Measurements from ENCODE around the gene NFIX. TPM values are rescaled to one million over a fixed set of nuclear protein-coding genes. Genes with fewer than 3 reads are reported as not detected.
A peak's percentile ranks its signal among the peaks of the same experiment; 100 is the strongest.

NFIX gene
- total RNA-seq, 1 donor: 114 TPM

DNA sequence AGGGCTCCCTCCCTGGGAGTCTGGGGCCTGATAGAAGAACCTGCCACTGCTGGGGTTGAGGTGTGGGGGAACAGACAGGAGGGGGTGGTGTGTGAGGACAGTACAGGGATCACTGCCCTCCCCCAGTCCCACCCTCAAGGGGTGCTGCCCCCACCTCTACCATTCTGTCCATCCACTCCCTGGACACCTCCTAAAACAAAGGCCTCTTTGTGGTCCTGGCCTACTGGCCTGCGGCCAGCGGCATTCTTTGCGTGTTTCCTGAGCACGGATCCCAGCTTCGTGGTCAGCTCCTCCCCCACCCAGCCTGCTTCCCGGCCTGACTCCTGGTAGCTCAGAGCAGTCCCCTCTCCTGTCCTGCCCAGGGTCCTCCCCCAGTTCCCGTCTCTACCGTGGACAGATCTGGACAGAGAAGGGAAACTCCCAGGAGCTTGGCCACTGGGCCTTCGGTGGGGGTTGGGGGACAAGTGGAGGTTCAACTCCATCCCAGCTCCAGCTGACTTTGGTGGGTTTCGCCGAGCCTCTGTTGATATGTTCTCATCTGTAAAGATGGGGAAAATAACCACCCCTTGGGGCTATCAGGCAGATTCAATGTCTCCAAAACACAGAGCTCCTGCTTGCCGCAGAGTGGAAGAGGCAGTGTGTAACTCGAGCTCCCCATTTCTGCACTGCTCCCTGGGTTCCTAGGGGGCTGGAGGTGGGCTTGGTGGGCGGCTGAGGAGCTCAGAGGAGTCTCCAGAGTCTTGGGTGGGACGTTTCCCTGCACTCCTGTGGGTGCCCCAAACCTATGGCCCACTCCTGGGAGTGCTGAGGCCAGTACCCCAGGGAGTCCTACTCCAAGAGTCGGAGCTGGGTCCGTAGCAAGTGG is 58.7 kb downstream of the NFIX start:
- Histone ChIP-seq H2AFZ (ENCODE audit: low read length) (no peak overlapping the region), H3K79me2 (ENCODE audit: insufficient read depth, low read length) (peaks cover 88% of the 10 kb centered on the region)

DNA sequence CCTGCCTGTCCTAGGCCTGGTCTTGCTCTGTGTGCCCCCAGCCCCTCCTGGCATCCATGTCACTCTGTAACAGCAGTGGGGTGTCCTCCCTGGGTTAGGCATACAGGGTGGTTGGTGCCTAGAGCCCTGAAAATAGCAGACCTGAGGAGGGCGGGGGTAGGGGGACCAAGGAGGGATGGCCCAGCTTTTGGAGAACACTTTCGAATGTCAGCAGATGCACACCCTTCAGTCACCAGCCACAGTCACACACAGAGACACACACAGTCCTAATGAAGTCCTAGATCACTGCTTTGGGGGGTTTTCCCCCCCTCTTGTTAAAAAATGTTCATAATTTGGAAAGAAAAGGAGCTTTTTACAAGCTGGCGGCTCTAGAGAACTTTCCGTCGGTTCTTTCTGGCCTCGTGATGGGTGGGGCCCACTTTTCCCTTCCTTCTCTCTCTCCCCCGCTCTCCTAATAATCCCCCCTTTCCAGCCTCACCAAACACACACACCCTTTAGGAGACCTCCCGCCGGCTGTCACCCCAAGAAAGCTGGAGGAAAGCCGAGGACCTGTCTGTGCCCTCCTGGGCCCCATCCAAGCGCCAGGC is 59.4 kb downstream of the NFIX start:
- Histone ChIP-seq H3K4me3 (ENCODE audit: insufficient read depth, low read length) (no peak overlapping the region), H3K36me3 (ENCODE audit: insufficient read depth, low read length) (peaks cover 5% of the 10 kb centered on the region), H2AFZ (ENCODE audit: low read length) (no peak overlapping the region), H4K20me1 (ENCODE audit: insufficient read depth, low read length) (peaks cover 24% of the 10 kb centered on the region), H3K79me2 (ENCODE audit: insufficient read depth, low read length) (peaks cover 87% of the 10 kb centered on the region), H3K9me3 (ENCODE audit: low read depth, low read length) (no peaks in the 10 kb centered on the region), H3K27me3 (ENCODE audit: insufficient read depth, low read length) (no peaks in the 10 kb centered on the region), H3K4me1 (ENCODE audit: insufficient read depth, low read length) (peaks cover 86% of the 10 kb centered on the region), H3K27ac (ENCODE audit: low read depth, low read length) (peak overlapping the region; percentile 96), H3K4me2 (ENCODE audit: insufficient read depth, low read length) (peak overlapping the region; percentile 66)
- no peak for DNase-seq (ENCODE audit: insufficient read length, low spot score, missing footprints)
- TF ChIP-seq, protein P1, sequence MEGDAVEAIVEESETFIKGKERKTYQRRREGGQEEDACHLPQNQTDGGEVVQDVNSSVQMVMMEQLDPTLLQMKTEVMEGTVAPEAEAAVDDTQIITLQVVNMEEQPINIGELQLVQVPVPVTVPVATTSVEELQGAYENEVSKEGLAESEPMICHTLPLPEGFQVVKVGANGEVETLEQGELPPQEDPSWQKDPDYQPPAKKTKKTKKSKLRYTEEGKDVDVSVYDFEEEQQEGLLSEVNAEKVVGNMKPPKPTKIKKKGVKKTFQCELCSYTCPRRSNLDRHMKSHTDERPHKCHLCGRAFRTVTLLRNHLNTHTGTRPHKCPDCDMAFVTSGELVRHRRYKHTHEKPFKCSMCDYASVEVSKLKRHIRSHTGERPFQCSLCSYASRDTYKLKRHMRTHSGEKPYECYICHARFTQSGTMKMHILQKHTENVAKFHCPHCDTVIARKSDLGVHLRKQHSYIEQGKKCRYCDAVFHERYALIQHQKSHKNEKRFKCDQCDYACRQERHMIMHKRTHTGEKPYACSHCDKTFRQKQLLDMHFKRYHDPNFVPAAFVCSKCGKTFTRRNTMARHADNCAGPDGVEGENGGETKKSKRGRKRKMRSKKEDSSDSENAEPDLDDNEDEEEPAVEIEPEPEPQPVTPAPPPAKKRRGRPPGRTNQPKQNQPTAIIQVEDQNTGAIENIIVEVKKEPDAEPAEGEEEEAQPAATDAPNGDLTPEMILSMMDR (IDR thresholded peaks at IDR 0.05; ENCODE audit: extremely low read depth, low read depth, low read length): no peak

More for the DNA sequence above, 58.7 kb downstream of the NFIX start:
- Histone ChIP-seq H3K36me3 (ENCODE audit: insufficient read depth, low read length) (peaks cover 5% of the 10 kb centered on the region), H3K27ac (ENCODE audit: low read depth, low read length) (peak overlapping the region; percentile 96), H3K9me3 (ENCODE audit: low read depth, low read length) (no peaks in the 10 kb centered on the region), H3K4me1 (ENCODE audit: insufficient read depth, low read length) (peaks cover 82% of the 10 kb centered on the region), H4K20me1 (ENCODE audit: insufficient read depth, low read length) (peaks cover 21% of the 10 kb centered on the region), H3K4me2 (ENCODE audit: insufficient read depth, low read length) (peak overlapping the region; percentile 66), H3K27me3 (ENCODE audit: insufficient read depth, low read length) (no peaks in the 10 kb centered on the region), H3K4me3 (ENCODE audit: insufficient read depth, low read length) (peak overlapping the region; percentile 28)
- TF ChIP-seq, protein P1 (IDR thresholded peaks at IDR 0.05; ENCODE audit: extremely low read depth, low read depth, low read length): no peak
- DNase-seq (ENCODE audit: insufficient read length, low spot score, missing footprints): peak; percentile 97

DNA sequence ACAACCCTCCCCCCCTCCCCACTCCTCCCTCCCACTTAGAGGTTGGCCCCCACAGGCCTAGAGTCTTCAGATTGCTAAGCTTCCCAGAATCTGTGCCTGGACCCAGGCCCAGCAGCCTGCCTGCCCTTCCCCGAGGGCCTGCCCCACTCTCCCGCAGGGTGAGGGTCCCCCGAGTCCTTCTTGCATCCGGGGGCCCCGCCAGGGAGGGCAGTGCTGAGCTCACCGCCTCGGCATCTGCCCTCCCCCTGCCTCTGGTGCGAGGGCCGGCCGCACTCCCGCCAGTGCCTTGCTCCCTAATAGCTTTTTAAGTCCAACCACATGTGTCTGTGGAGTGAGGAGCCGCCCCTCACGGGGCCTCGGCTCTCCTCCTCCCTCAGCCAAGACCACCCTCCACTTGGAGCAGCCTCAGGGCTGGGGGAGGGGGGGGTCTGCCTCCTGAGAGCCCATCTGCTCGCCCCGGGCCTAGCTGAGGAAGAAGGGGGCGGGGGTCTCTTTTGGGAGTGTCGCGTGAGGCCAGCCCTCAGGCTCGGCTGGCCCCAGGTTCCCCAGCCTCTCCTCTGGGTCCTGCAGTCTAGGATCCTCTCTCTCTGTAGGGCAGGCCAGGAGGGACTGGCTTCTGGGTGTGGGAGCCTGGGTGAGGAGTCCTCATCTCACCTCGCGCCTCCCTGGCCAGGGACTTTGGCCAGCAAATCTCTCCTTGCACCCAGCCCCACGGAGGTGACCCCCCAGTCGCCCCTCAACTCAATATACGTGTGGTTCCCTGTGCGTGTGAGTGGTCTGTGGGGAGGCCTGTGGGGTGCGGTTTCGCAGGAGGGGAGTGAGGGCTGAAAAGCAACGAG is 60.2 kb downstream of the NFIX start:
- H3K27me3 ChIP-seq (ENCODE audit: insufficient read depth, low read length): no peaks in the 10 kb centered on the region
- H3K79me2 ChIP-seq (ENCODE audit: insufficient read depth, low read length): peaks cover 87% of the 10 kb centered on the region
- H4K20me1 ChIP-seq (ENCODE audit: insufficient read depth, low read length): peaks cover 17% of the 10 kb centered on the region
- peak; percentile 96 for DNase-seq (ENCODE audit: insufficient read length, low spot score, missing footprints)
- peaks cover 5% of the 10 kb centered on the region for H3K36me3 ChIP-seq (ENCODE audit: insufficient read depth, low read length)
- no peak overlapping the region for H2AFZ ChIP-seq (ENCODE audit: low read length)
- H3K4me2 ChIP-seq (ENCODE audit: insufficient read depth, low read length): peak overlapping the region; percentile 41
- peaks cover 85% of the 10 kb centered on the region for H3K4me1 ChIP-seq (ENCODE audit: insufficient read depth, low read length)
- TF ChIP-seq, protein P1 (IDR thresholded peaks at IDR 0.05; ENCODE audit: extremely low read depth, low read depth, low read length): no peak
- peak overlapping the region; percentile 96 for H3K27ac ChIP-seq (ENCODE audit: low read depth, low read length)
- peak overlapping the region; percentile 56 for H3K4me3 ChIP-seq (ENCODE audit: insufficient read depth, low read length)
- no peaks in the 10 kb centered on the region for H3K9me3 ChIP-seq (ENCODE audit: low read depth, low read length)
